NCI-H82 treated with DMSO at 0.1 percent for 48 hours (cell line): ENCODE data around the gene TBX6.

Experiments used
- DNase-seq: peaks from one replicate; lab custom pipeline; 2025; ENCODE audit not compliant: unreplicated experiment; lab: John Stamatoyannopoulos, UW

The TBX6 gene

GRCh38 chr16:30114411-30114810 lies 22.7 kb upstream of the TBX6 start:
- no peak for DNase-seq

- DNase-seq, result no peak
Observed at GRCh38 chr16:30113711-30114333, 22.1 kb upstream of the TBX6 start.

GRCh38 chr16:30113031-30113710 lies 21.4 kb upstream of the TBX6 start, which contains the start of gene GDPD3:
Gene GDPD3 (minus strand): TSS chr16:30113537. CDS start chr16:30113478, 59 bp downstream.
- no peak for DNase-seq

- DNase-seq, result no peak
Observed at GRCh38 chr16:30112197-30113030, 20.7 kb upstream of the TBX6 start.

- DNase-seq, result no peak
Observed at GRCh38 chr16:30110661-30111060, 18.9 kb upstream of the TBX6 start.

- no peak for DNase-seq
Observed at GRCh38 chr16:30108059-30108850, 16.5 kb upstream of the TBX6 start.

- DNase-seq, result no peak
Observed at GRCh38 chr16:30104492-30104891, 12.8 kb upstream of the TBX6 start.

- no peak for DNase-seq
Observed at GRCh38 chr16:30104090-30104489, 12.4 kb upstream of the TBX6 start.

GRCh38 chr16:30096862-30097563 lies 5.3 kb upstream of the TBX6 start:
- DNase-seq, result no peak

- peak; percentile 47 for DNase-seq
Observed at GRCh38 chr16:30096105-30096861, 4.6 kb upstream of the TBX6 start, which contains the start of gene YPEL3. Gene YPEL3 (minus strand): TSS chr16:30096213. CDS start chr16:30095482, 731 bp downstream.

- no peak for DNase-seq
Observed at GRCh38 chr16:30095166-30096078, 3.7 kb upstream of the TBX6 start.

GRCh38 chr16:30094541-30095165 lies 2.9 kb upstream of the TBX6 start:
- DNase-seq, result no peak

- DNase-seq, result peak; percentile 67
Observed at GRCh38 chr16:30092373-30093010, 768 bp upstream of the TBX6 start.

- DNase-seq, result no peak
Observed at GRCh38 chr16:30090610-30091331, 953 bp downstream of the TBX6 start.

- no peak for DNase-seq
Observed at GRCh38 chr16:30088832-30089624, 2.7 kb downstream of the TBX6 start.

- DNase-seq, result no peak
Observed at GRCh38 chr16:30088237-30088831, 3.4 kb downstream of the TBX6 start.
